GM23338 (cell line): ENCODE results near the gene SLC35F4. TPM values are rescaled to one million over a fixed set of nuclear protein-coding genes. Genes with fewer than 3 reads are reported as not detected.

Source experiments
- ATAC-seq: fragments of 200-7000 bp; cut with Tn5 transposase; 3 replicates; pipeline ENCODE4 v1.9.1; 2020
- DNase-seq: peaks from one replicate; pipeline ENCODE4 v3.0.0-alpha.2; 2015; ENCODE audit warnings: low spot score
- H2AFZ ChIP-seq: fragments of 200-600 bp; sonication (generic); 2 replicates; pipeline ENCODE4 v1.8.0; 2016; ENCODE audit warnings: antibody characterized with exemption, mild to moderate bottlenecking, moderate library complexity
- H3F3A ChIP-seq: fragments of 200-600 bp; sonication (generic); replicated peaks from 2 replicates; pipeline ENCODE4 v1.8.0; 2017; ENCODE audit warnings: antibody characterized with exemption, mixed run types, low read depth
- H3K27ac ChIP-seq: fragments of 200-600 bp; sonication (generic); 2 replicates; pipeline ENCODE4 v1.6.1; 2016; ENCODE audit warnings: low read depth
- H3K27me3 ChIP-seq: fragments of 200-600 bp; sonication (generic); 2 replicates; pipeline ENCODE4 v1.8.0; 2016; ENCODE audit warnings: mild to moderate bottlenecking, mixed run types, moderate library complexity; ENCODE audit not compliant: insufficient read depth
- H3K36me3 ChIP-seq: fragments of 200-600 bp; sonication (generic); 2 replicates; pipeline ENCODE4 v1.8.0; 2016; ENCODE audit warnings: mild to moderate bottlenecking; ENCODE audit not compliant: insufficient read depth
- H3K4me1 ChIP-seq: fragments of 200-600 bp; sonication (generic); 2 replicates; pipeline ENCODE4 v1.8.0; 2016; ENCODE audit warnings: mild to moderate bottlenecking, moderate library complexity; ENCODE audit not compliant: insufficient read depth
- H3K4me2 ChIP-seq: fragments of 200-600 bp; sonication (generic); 2 replicates; pipeline ENCODE4 v1.7.1; 2017; ENCODE audit warnings: mixed run types
- H3K4me3 ChIP-seq: fragments of 200-600 bp; sonication (generic); 2 replicates; pipeline ENCODE4 v1.6.1; 2016; ENCODE audit warnings: mixed run types
- H3K79me2 ChIP-seq: fragments of 200-600 bp; sonication (generic); replicated peaks from 2 replicates; pipeline ENCODE4 v1.8.0; 2017; ENCODE audit warnings: mild to moderate bottlenecking; ENCODE audit not compliant: insufficient read depth
- H3K9me2 ChIP-seq: fragments of 200-600 bp; sonication (generic); 2 replicates; pipeline ENCODE4 v1.8.0; 2017; ENCODE audit not compliant: insufficient read depth
- H4K20me1 ChIP-seq: fragments of 200-600 bp; sonication (generic); replicated peaks from 2 replicates; pipeline ENCODE4 v1.8.0; 2017; ENCODE audit warnings: mild to moderate bottlenecking; ENCODE audit not compliant: insufficient read depth
- H3K27ac Mint-ChIP-seq: 2 replicates; pipeline ENCODE4 v1.8.0; 2020; ENCODE audit warnings: inconsistent platforms, mild to moderate bottlenecking, moderate library complexity, mixed read lengths
- H3K27me3 Mint-ChIP-seq: 3 replicates; pipeline ENCODE4 v1.8.0; 2022; ENCODE audit warnings: low read depth, mild to moderate bottlenecking, moderate library complexity, mixed read lengths, inconsistent platforms; ENCODE audit not compliant: insufficient read depth, poor library complexity
- H3K36me3 Mint-ChIP-seq: 3 replicates; pipeline ENCODE4 v1.8.0; 2021; ENCODE audit warnings: low read depth, mild to moderate bottlenecking, inconsistent platforms, moderate library complexity, mixed read lengths
- H3K4me1 Mint-ChIP-seq: 3 replicates; pipeline ENCODE4 v1.8.0; 2020; ENCODE audit warnings: mild to moderate bottlenecking, inconsistent platforms, mixed read lengths
- H3K4me3 Mint-ChIP-seq: 3 replicates; pipeline ENCODE4 v1.8.0; 2021; ENCODE audit warnings: moderate library complexity, mild to moderate bottlenecking, inconsistent platforms, mixed read lengths
- H3K9me3 Mint-ChIP-seq: 3 replicates; pipeline ENCODE4 v1.8.0; 2020; ENCODE audit warnings: moderate library complexity, mild to moderate bottlenecking, inconsistent platforms, mixed read lengths
- CTCF ChIP-seq, 2 experiments: fragments of 200-600 bp in 1 of 2; sonication (generic) in 1 of 2; conservative IDR thresholded peaks; 2 replicates each; pipeline versions ENCODE4 v1.5.1 to v1.6.1; 2016 to 2017; ENCODE audit warnings: antibody characterized with exemption in 2 of 2, low read depth in 2 of 2, mild to moderate bottlenecking in 2 of 2, moderate library complexity in 1 of 2
- EZH2 ChIP-seq: fragments of 200-600 bp; sonication (generic); IDR thresholded peaks from one replicate; pipeline ENCODE4 v1.8.0; 2017; ENCODE audit warnings: antibody characterized with exemption, mild to moderate bottlenecking, low read depth; ENCODE audit not compliant: unreplicated experiment
- JUNB ChIP-seq: IDR thresholded peaks from one replicate; pipeline ENCODE4 v1.6.1; 2016; ENCODE audit warnings: antibody characterized with exemption; ENCODE audit not compliant: unreplicated experiment
- NANOG ChIP-seq: IDR thresholded peaks from 2 replicates; pipeline ENCODE4 v1.6.1; 2016; ENCODE audit warnings: antibody characterized with exemption, borderline replicate concordance
- POLR2AphosphoS5 ChIP-seq: IDR thresholded peaks from 2 replicates; pipeline ENCODE4 v1.6.1; 2016; ENCODE audit warnings: antibody characterized with exemption, low read depth
- REST ChIP-seq: IDR thresholded peaks from one replicate; pipeline ENCODE4 v1.6.1; 2018; ENCODE audit warnings: antibody characterized with exemption; ENCODE audit not compliant: unreplicated experiment
- STAT1 ChIP-seq: IDR thresholded peaks from one replicate; pipeline ENCODE4 v1.6.1; 2016; ENCODE audit warnings: antibody characterized with exemption; ENCODE audit not compliant: unreplicated experiment
- ZNF331 ChIP-seq: fragments of 250-450 bp; sonication (Bioruptor Pico); IDR thresholded peaks from 2 replicates; pipeline ENCODE4 v1.5.0; 2020; ENCODE audit warnings: low read depth, mild to moderate bottlenecking, moderate library complexity
- ZNF462 ChIP-seq: fragments of 250-450 bp; sonication (Bioruptor Pico); IDR thresholded peaks from 2 replicates; pipeline ENCODE4 v1.5.0; 2020; ENCODE audit warnings: mild to moderate bottlenecking, moderate library complexity
- polyA plus RNA-seq: library from polyadenylated mRNA; unstranded; fragments of >200 nt; fragmentation: Nextera tagmentation; extraction: Ambion mirVana; gene quantifications from 2 replicates; pipeline ENCODE4 v1.2.1, GENCODE V29; 2016
- total RNA-seq: library from RNA; depleted of rRNA; stranded (reverse); fragments of >200 nt; shearing (Covaris generic); gene quantifications from 2 replicates; pipeline ENCODE4 v1.2.3, GENCODE V29; 2014

SLC35F4 gene
- total and polyA plus RNA-seq, 2 experiments from 2014 or later, result 0.10 TPM; not detected in 1

- H3K9me2 ChIP-seq, result peaks cover 6% of the 10 kb centered on the region; the same call in 1 of the 2 replicates
- TF ChIP-seq JUNB (no peak), ZNF331 (CRISPR knock-in tag) (no peak), EZH2 (no peak), NANOG (no peak), REST (no peak), POLR2AphosphoS5 (no peak), CTCF (conservative IDR thresholded peaks at IDR 0.05; ENCODE audit: low read depth in 2 of 2) (no peak)
- Mint-ChIP-seq H3K27ac (no peak overlapping the region), H3K4me3 (no peak overlapping the region), H3K9me3 (peaks cover 14% of the 10 kb centered on the region), H3K27me3 (no peaks in the 10 kb centered on the region), H3K4me1 (peaks cover 8% of the 10 kb centered on the region), H3K36me3 (peaks cover 8% of the 10 kb centered on the region; the same call in 1 of the 3 replicates)
- H3K4me1 ChIP-seq, result peaks cover 10% of the 10 kb centered on the region
- DNase-seq (no peak), ATAC-seq (no peak)
- H2AFZ ChIP-seq, result peak overlapping the region; percentile 86; the same call in 1 of the 2 replicates
- no peak overlapping the region for H3K4me3 ChIP-seq
- H3K79me2 ChIP-seq, result no peaks in the 10 kb centered on the region
- H3K36me3 ChIP-seq, result no peaks in the 10 kb centered on the region
- H3K4me2 ChIP-seq, result peak overlapping the region; percentile 75
- H4K20me1 ChIP-seq, result no peaks in the 10 kb centered on the region
- no peaks in the 10 kb centered on the region for H3K27me3 ChIP-seq
- no peaks in the 10 kb centered on the region for H3F3A ChIP-seq
- no peak overlapping the region for H3K27ac ChIP-seq
Measured at GRCh38 chr14:57739516-57739915, 126.4 kb downstream of the SLC35F4 start.

GRCh38 chr14:57737598-57737997, 128.3 kb downstream of the SLC35F4 start:
- Mint-ChIP-seq H3K27me3 (no peaks in the 10 kb centered on the region), H3K4me3 (no peak overlapping the region), H3K9me3 (peaks cover 11% of the 10 kb centered on the region), H3K36me3 (peaks cover 8% of the 10 kb centered on the region; the same call in 1 of the 3 replicates), H3K27ac (no peak overlapping the region), H3K4me1 (peaks cover 8% of the 10 kb centered on the region)
- H3K27me3 ChIP-seq, result no peaks in the 10 kb centered on the region
- no peak overlapping the region for H2AFZ ChIP-seq
- no peaks in the 10 kb centered on the region for H3K36me3 ChIP-seq
- H3K4me2 ChIP-seq, result no peak overlapping the region
- H3F3A ChIP-seq, result no peaks in the 10 kb centered on the region
- H3K27ac ChIP-seq, result no peak overlapping the region
- peaks cover 10% of the 10 kb centered on the region for H3K4me1 ChIP-seq
- H3K79me2 ChIP-seq, result no peaks in the 10 kb centered on the region
- ATAC-seq (no peak), DNase-seq (no peak)
- TF ChIP-seq STAT1 (no peak), NANOG (no peak), ZNF462 (CRISPR knock-in tag) (no peak), EZH2 (no peak)
- H3K4me3 ChIP-seq, result no peak overlapping the region
- no peaks in the 10 kb centered on the region for H4K20me1 ChIP-seq
- peaks cover 6% of the 10 kb centered on the region; the same call in 1 of the 2 replicates for H3K9me2 ChIP-seq
